HEK293T (cell line): ENCODE results near the gene UBE2U.

Experiments used
- ARNT ChIP-seq: fragments of 450-650 bp; IDR thresholded peaks from 2 replicates; pipeline ENCODE4 v1.6.1; 2017; ENCODE audit warnings: mild to moderate bottlenecking
- BHLHE40 ChIP-seq: fragments of 450-650 bp; IDR thresholded peaks from 2 replicates; pipeline ENCODE4 v1.6.1; 2016; ENCODE audit warnings: mild to moderate bottlenecking, moderate library complexity, borderline replicate concordance
- CTBP1 ChIP-seq: fragments of 450-650 bp; IDR thresholded peaks from 2 replicates; pipeline ENCODE4 v1.6.1; 2016; ENCODE audit warnings: borderline replicate concordance
- FOXK2 ChIP-seq: fragments of 450-650 bp; IDR thresholded peaks from 2 replicates; pipeline ENCODE4 v1.6.1; 2016; ENCODE audit warnings: mild to moderate bottlenecking
- FOXM1 ChIP-seq: fragments of 450-650 bp; IDR thresholded peaks from 2 replicates; pipeline ENCODE4 v1.6.1; 2017; ENCODE audit warnings: mild to moderate bottlenecking, borderline replicate concordance
- L3MBTL2 ChIP-seq: fragments of 450-650 bp; conservative IDR thresholded peaks from 2 replicates; pipeline ENCODE4 v1.6.1; 2016; ENCODE audit warnings: mild to moderate bottlenecking
- NFRKB ChIP-seq: fragments of 450-650 bp; IDR thresholded peaks from 2 replicates; pipeline ENCODE4 v1.6.1; 2016; ENCODE audit warnings: mild to moderate bottlenecking, moderate library complexity
- PKNOX1 ChIP-seq: fragments of 450-650 bp; IDR thresholded peaks from 2 replicates; pipeline ENCODE4 v1.6.1; 2016
- SP1 ChIP-seq: fragments of 450-650 bp; IDR thresholded peaks from 2 replicates; pipeline ENCODE4 v1.6.1; 2017
- TARDBP ChIP-seq: fragments of 450-650 bp; IDR thresholded peaks from 2 replicates; pipeline ENCODE4 v1.6.1; 2016

GRCh38 chr1:64231153-64231552, 27.7 kb downstream of the UBE2U start:
- TF ChIP-seq FOXM1 (no peak), NFRKB (no peak), BHLHE40 (no peak), ARNT (no peak), SP1 (no peak), CTBP1 (no peak), FOXK2 (no peak), PKNOX1 (peak; percentile 53), TARDBP (no peak), L3MBTL2 (no peak)
